Activated naive CD4-positive, alpha-beta T cell treated with anti-CD3 and anti-CD28 coated beads, Interleukin-2, amount 50 U/mL, for 16 hours (primary cell): Measurements from ENCODE around the gene GSDME.

Experiments
- DNase-seq: peaks from one replicate; pipeline ENCODE4 v3.0.0-alpha.2; 2020

The GSDME gene

GRCh38 chr7:24769014-24769830 is 12.0 kb upstream of the GSDME start:
- no peak for DNase-seq

- DNase-seq: no peak
These were observed 10.8 kb upstream of the GSDME start for GRCh38 chr7:24767878-24768569.

GRCh38 chr7:24764972-24765744 is 7.9 kb upstream of the GSDME start:
- no peak for DNase-seq

- DNase-seq: no peak
These were observed 6.7 kb upstream of the GSDME start for GRCh38 chr7:24764011-24764410.

- no peak for DNase-seq
These were observed 6.1 kb upstream of the GSDME start for GRCh38 chr7:24763303-24763901.

- DNase-seq: no peak
These were observed 5.5 kb upstream of the GSDME start for GRCh38 chr7:24762771-24763170.

- no peak for DNase-seq
These were observed 3.7 kb upstream of the GSDME start for GRCh38 chr7:24760968-24761367.

- peak; percentile 14 for DNase-seq
These were observed 515 bp downstream of the GSDME start for GRCh38 chr7:24756545-24757352.

GRCh38 chr7:24755541-24756407 is 1.5 kb downstream of the GSDME start:
- DNase-seq: no peak

GRCh38 chr7:24754906-24755506 is 2.3 kb downstream of the GSDME start:
- DNase-seq: no peak

GRCh38 chr7:24752073-24752800 is 5.0 kb downstream of the GSDME start:
- no peak for DNase-seq

- no peak for DNase-seq
These were observed 5.8 kb downstream of the GSDME start for GRCh38 chr7:24751484-24751883.

GRCh38 chr7:24750441-24751055 is 6.7 kb downstream of the GSDME start:
- no peak for DNase-seq

- no peak for DNase-seq
These were observed 8.7 kb downstream of the GSDME start for GRCh38 chr7:24748521-24748920.

- no peak for DNase-seq
These were observed 11.9 kb downstream of the GSDME start for GRCh38 chr7:24745355-24745754.

- no peak for DNase-seq
These were observed 13.8 kb downstream of the GSDME start for GRCh38 chr7:24743471-24743870.

GRCh38 chr7:24742506-24743162 is 14.6 kb downstream of the GSDME start:
- no peak for DNase-seq

GRCh38 chr7:24741679-24742505 is 15.4 kb downstream of the GSDME start:
- DNase-seq: no peak
